HEK293T (cell line): ENCODE results near the gene MYBPC2.

ENCODE experiments used
- CTCF ChIA-PET: fragments of 350-600 bp; formaldehyde crosslinking; extraction: SDS; loops from one replicate; lab custom pipeline; 2021; ENCODE audit warnings: antibody characterized with exemption, inconsistent platforms; lab: Yijun Ruan, JAX
- POLR2A ChIA-PET: fragments of 350-600 bp; formaldehyde crosslinking; extraction: SDS; loops from one replicate; lab custom pipeline; 2020; ENCODE audit warnings: antibody characterized with exemption, inconsistent platforms; lab: Yijun Ruan, JAX
- DNase-seq: peaks from one replicate; pipeline ENCODE4 v3.0.0; 2012; ENCODE audit warnings: mixed read lengths; ENCODE audit errors: extremely low spot score
- ARNT ChIP-seq: fragments of 450-650 bp; IDR thresholded peaks from 2 replicates; pipeline ENCODE4 v1.6.1; 2017; ENCODE audit warnings: mild to moderate bottlenecking
- BHLHE40 ChIP-seq: fragments of 450-650 bp; IDR thresholded peaks from 2 replicates; pipeline ENCODE4 v1.6.1; 2016; ENCODE audit warnings: mild to moderate bottlenecking, moderate library complexity, borderline replicate concordance
- CTBP1 ChIP-seq: fragments of 450-650 bp; IDR thresholded peaks from 2 replicates; pipeline ENCODE4 v1.6.1; 2016; ENCODE audit warnings: borderline replicate concordance
- ELF4 ChIP-seq: fragments of 450-650 bp; IDR thresholded peaks from 2 replicates; pipeline ENCODE4 v1.6.1; 2017; ENCODE audit warnings: antibody characterized with exemption
- FOXA1 ChIP-seq: fragments of 450-650 bp; IDR thresholded peaks from 2 replicates; pipeline ENCODE4 v1.6.1; 2016; ENCODE audit warnings: mild to moderate bottlenecking
- FOXK2 ChIP-seq: fragments of 450-650 bp; IDR thresholded peaks from 2 replicates; pipeline ENCODE4 v1.6.1; 2016; ENCODE audit warnings: mild to moderate bottlenecking
- FOXM1 ChIP-seq: fragments of 450-650 bp; IDR thresholded peaks from 2 replicates; pipeline ENCODE4 v1.6.1; 2017; ENCODE audit warnings: mild to moderate bottlenecking, borderline replicate concordance
- HDGF ChIP-seq: fragments of 450-650 bp; IDR thresholded peaks from 2 replicates; pipeline ENCODE4 v1.6.1; 2017; ENCODE audit warnings: antibody characterized with exemption, borderline replicate concordance
- L3MBTL2 ChIP-seq: fragments of 450-650 bp; conservative IDR thresholded peaks from 2 replicates; pipeline ENCODE4 v1.6.1; 2016; ENCODE audit warnings: mild to moderate bottlenecking
- LEF1 ChIP-seq: fragments of 450-650 bp; IDR thresholded peaks from 2 replicates; pipeline ENCODE4 v1.6.1; 2017; ENCODE audit warnings: mild to moderate bottlenecking, borderline replicate concordance
- NFRKB ChIP-seq: fragments of 450-650 bp; IDR thresholded peaks from 2 replicates; pipeline ENCODE4 v1.6.1; 2016; ENCODE audit warnings: mild to moderate bottlenecking, moderate library complexity
- SP1 ChIP-seq: fragments of 450-650 bp; IDR thresholded peaks from 2 replicates; pipeline ENCODE4 v1.6.1; 2017
- SUZ12 ChIP-seq: fragments of 450-650 bp; IDR thresholded peaks from 2 replicates; pipeline ENCODE4 v1.6.1; 2016; ENCODE audit warnings: mild to moderate bottlenecking
- TARDBP ChIP-seq: fragments of 450-650 bp; IDR thresholded peaks from 2 replicates; pipeline ENCODE4 v1.6.1; 2016
- ZNF384 ChIP-seq: fragments of 450-650 bp; IDR thresholded peaks from 2 replicates; pipeline ENCODE4 v1.6.1; 2016
- TF ChIP-seq, protein P1 (sequence below): fragments of 450-650 bp; IDR thresholded peaks from 2 replicates; pipeline ENCODE4 v1.6.1; 2016

Gene MYBPC2

GRCh38 chr19:50419022-50419579 lies 13.6 kb upstream of the MYBPC2 start:
- TF ChIP-seq ELF4 (no peak), NFRKB (no peak), FOXK2 (no peak), ARNT (no peak), LEF1 (no peak), SP1 (no peak), FOXM1 (no peak), FOXA1 (no peak), HDGF (no peak), ZNF384 (no peak), TARDBP (no peak), SUZ12 (no peak), BHLHE40 (no peak), CTBP1 (no peak), L3MBTL2 (no peak)
- TF ChIP-seq, protein P1, sequence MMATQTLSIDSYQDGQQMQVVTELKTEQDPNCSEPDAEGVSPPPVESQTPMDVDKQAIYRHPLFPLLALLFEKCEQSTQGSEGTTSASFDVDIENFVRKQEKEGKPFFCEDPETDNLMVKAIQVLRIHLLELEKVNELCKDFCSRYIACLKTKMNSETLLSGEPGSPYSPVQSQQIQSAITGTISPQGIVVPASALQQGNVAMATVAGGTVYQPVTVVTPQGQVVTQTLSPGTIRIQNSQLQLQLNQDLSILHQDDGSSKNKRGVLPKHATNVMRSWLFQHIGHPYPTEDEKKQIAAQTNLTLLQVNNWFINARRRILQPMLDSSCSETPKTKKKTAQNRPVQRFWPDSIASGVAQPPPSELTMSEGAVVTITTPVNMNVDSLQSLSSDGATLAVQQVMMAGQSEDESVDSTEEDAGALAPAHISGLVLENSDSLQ: no peak
- ChIA-PET POLR2A (no interaction called here), CTCF (no interaction called here)
- DNase-seq: no peak

DNA sequence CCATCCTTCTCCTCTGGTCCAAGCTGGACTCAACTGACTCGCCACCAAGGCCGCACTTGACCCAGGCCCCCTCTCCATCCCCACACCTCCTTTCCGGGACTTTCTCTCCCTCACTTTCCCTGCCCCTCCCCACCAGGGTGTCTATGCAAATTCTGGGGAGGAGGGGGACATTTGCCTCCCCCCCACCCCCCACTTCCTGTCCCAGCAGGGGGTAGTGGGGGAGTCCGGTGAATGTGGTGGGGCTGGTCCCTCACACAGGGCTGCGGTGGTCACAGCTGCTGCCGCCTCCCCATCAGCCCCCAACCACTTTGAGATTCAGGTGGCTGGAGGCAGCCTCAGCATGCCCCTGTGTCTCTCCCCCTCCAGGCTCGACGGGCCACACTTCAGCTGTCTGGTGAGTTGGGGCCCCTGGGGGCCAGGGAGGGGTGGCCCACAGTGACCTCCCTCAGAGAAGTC lies 13.1 kb upstream of the MYBPC2 start:
- ChIA-PET CTCF (no interaction called here), POLR2A (no interaction called here)
- no peak for TF ChIP-seq HDGF
- TF ChIP-seq L3MBTL2: no peak
- TF ChIP-seq CTBP1: no peak
- no peak for TF ChIP-seq SP1
- no peak for TF ChIP-seq SUZ12
- TF ChIP-seq, protein P1: no peak
- no peak for TF ChIP-seq FOXA1
- TF ChIP-seq LEF1: no peak
- no peak for TF ChIP-seq TARDBP
- no peak for TF ChIP-seq FOXK2
- no peak for TF ChIP-seq ARNT
- no peak for TF ChIP-seq ZNF384
- TF ChIP-seq NFRKB: no peak
- TF ChIP-seq ELF4: no peak
- TF ChIP-seq BHLHE40: no peak
- no peak for TF ChIP-seq FOXM1
- DNase-seq: no peak

- no peak for DNase-seq
- TF ChIP-seq BHLHE40 (no peak), ZNF384 (no peak), HDGF (no peak), LEF1 (no peak), FOXM1 (no peak), FOXK2 (no peak), FOXA1 (no peak), ARNT (no peak), NFRKB (no peak), TARDBP (no peak), L3MBTL2 (no peak), CTBP1 (no peak)
- TF ChIP-seq, protein P1: no peak
- POLR2A ChIA-PET: interaction anchor here (1.3 kb wide), 1 partner anchor 36 kb away, joined by 3 read pairs; the partner anchor contains the start of gene POLD1
- CTCF ChIA-PET: no interaction called here
Observed at GRCh38 chr19:50420127-50420526, 12.6 kb upstream of the MYBPC2 start.

DNA sequence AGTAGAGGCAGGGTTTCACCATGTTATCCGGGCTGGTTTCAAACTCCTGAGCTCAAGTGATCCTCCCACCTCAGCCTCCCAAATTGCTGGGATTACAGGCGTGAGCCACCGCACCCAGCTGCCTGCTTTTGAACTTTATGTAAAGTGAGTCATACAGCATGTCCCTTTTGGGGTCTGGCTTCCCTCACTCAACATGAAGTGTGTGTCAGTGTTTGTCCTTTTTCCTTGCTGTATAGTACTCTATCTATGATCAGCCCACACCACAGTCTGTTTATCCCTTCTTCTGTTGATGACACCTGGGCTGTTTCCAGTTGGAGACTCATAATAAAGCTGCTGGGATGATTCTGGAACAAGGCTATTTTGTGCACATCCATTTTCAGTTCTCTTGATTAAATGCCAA lies 11.9 kb upstream of the MYBPC2 start:
- POLR2A ChIA-PET: interaction anchor here (1.3 kb wide), 1 partner anchor 37 kb away, joined by 3 read pairs; the partner anchor contains the start of gene POLD1
- DNase-seq: no peak
- CTCF ChIA-PET: no interaction called here
- TF ChIP-seq TARDBP (no peak), L3MBTL2 (no peak), SP1 (no peak), SUZ12 (no peak), ELF4 (no peak), ARNT (no peak), NFRKB (no peak), ZNF384 (no peak), HDGF (no peak), FOXM1 (no peak), FOXA1 (no peak), FOXK2 (no peak), LEF1 (no peak), BHLHE40 (no peak)
- TF ChIP-seq, protein P1: no peak

GRCh38 chr19:50422397-50423278 lies 10.1 kb upstream of the MYBPC2 start:
- TF ChIP-seq TARDBP: no peak
- no peak for TF ChIP-seq CTBP1
- TF ChIP-seq ZNF384: no peak
- TF ChIP-seq ELF4: no peak
- no peak for TF ChIP-seq SUZ12
- no peak for TF ChIP-seq NFRKB
- TF ChIP-seq ARNT: no peak
- TF ChIP-seq, protein P1: no peak
- no peak for TF ChIP-seq HDGF
- TF ChIP-seq FOXA1: no peak
- TF ChIP-seq SP1: no peak
- TF ChIP-seq FOXK2: no peak
- TF ChIP-seq L3MBTL2: no peak
- no peak for TF ChIP-seq BHLHE40
- TF ChIP-seq FOXM1: no peak
- no peak for TF ChIP-seq LEF1
- ChIA-PET CTCF (no interaction called here), POLR2A (no interaction called here)
- DNase-seq: no peak
